Measurements from ENCODE around the gene SERINC2. TPM values are rescaled to one million over a fixed set of nuclear protein-coding genes. Genes with fewer than 3 reads are reported as not detected.

Gene SERINC2
- total and polyA plus RNA-seq, 2 donors (not counting 1 experiment from before 2014, with no cell fraction given) = 0.75 to 1.4 TPM

DNA sequence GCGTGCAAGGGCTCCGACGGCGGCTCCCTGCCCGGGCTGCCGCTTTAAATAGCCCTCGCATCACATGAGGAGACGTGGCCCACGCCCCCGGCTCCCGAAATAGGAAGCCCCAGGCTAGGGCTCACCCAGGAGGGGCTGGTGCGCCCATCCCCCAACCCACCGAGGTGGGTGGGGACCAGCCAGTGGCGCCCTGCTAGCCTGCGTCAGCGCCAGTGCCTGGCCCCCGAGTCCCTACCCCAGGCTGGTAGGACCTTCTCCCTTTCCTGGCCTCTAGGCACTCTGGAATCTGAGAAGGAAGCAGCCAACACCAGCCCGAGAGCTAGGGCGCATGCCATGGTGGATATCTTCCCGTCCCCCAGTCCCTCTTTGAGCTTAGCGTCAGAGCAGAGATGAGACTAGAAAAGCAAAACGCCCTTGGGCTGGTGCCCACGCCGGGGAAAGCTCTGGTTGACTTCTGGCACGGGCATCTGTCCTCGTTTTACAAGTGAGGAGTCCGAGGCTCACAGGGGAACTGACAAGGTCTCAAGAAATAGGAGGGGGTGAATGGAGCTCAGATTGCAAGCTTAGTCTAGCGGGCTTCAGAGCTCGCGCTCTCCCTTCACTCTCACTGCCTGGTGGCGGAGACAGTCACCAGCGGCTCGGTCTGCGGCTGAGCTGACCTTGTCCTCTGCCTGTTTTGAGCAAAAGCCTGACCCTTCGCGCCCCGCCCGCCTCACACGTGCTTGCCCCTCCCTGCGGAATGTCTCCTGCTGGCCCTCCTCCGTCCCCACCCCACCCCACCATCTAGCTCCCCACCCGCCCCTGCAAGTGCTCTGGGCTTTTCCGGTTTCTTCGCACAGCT is 39.7 kb upstream of the SERINC2 start, which contains the start of gene FABP3:
Gene FABP3 (minus strand): TSS at position 21 of the 841 bp plus-strand sequence. CDS start 62 bp downstream, outside the sequence.
- TF ChIP-seq EZH2 (IDR thresholded peaks at IDR 0.05; ENCODE audit: borderline replicate concordance, insufficient read depth, low read depth, low read length, poor library complexity, severe bottlenecking) = no peak
- TF ChIP-seq, protein P1, sequence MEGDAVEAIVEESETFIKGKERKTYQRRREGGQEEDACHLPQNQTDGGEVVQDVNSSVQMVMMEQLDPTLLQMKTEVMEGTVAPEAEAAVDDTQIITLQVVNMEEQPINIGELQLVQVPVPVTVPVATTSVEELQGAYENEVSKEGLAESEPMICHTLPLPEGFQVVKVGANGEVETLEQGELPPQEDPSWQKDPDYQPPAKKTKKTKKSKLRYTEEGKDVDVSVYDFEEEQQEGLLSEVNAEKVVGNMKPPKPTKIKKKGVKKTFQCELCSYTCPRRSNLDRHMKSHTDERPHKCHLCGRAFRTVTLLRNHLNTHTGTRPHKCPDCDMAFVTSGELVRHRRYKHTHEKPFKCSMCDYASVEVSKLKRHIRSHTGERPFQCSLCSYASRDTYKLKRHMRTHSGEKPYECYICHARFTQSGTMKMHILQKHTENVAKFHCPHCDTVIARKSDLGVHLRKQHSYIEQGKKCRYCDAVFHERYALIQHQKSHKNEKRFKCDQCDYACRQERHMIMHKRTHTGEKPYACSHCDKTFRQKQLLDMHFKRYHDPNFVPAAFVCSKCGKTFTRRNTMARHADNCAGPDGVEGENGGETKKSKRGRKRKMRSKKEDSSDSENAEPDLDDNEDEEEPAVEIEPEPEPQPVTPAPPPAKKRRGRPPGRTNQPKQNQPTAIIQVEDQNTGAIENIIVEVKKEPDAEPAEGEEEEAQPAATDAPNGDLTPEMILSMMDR (IDR thresholded peaks at IDR 0.05) = no peak
- POLR2A ChIA-PET = interaction anchor here (0.6 kb wide), 1 partner anchor 41 kb away, joined by 3 read pairs; no protein-coding TSS in a partner anchor
- CTCF ChIA-PET = interaction anchor here (0.6 to 1.5 kb wide), 4 partner anchors 11 to 772 kb away, joined by 3 to 11 read pairs (median 3); no protein-coding TSS in a partner anchor
- peak; percentile 36 for ATAC-seq (ENCODE audit: low read depth)
- peak within 1 kb of the TSS; percentile 32 for H2AFZ ChIP-seq (ENCODE audit: insufficient read depth, low read depth, low read length, poor library complexity, severe bottlenecking)
- H4K20me1 ChIP-seq (ENCODE audit: control insufficient read depth, insufficient read depth, low read length, poor library complexity, severe bottlenecking) = no peaks in the 10 kb centered on the region
- H3K4me3 ChIP-seq (ENCODE audit: control extremely low read depth in 1 of 5, extremely low read depth in 1 of 5, insufficient read depth in 1 of 5, low read depth in 2 of 5, low read length in 4 of 5) = peak within 1 kb of the TSS in 4 of 5 experiments; percentile 15 to 45 (median 40)
- peaks cover 8 to 17% of the 10 kb centered on the region in 2 donors for H3K4me1 ChIP-seq (ENCODE audit: control insufficient read depth in 2 of 2, insufficient read depth in 2 of 2, low read length in 2 of 2)
- peaks cover 21% of the 10 kb centered on the region for H3K27me3 Mint-ChIP-seq
- H3K9ac ChIP-seq (ENCODE audit: low read length) = peak within 1 kb of the TSS; percentile 42
- no peak within 1 kb of the TSS for H3K27ac Mint-ChIP-seq
- peak; percentile 33 for DNase-seq
- no peaks in the 10 kb centered on the region for H3K79me2 ChIP-seq (ENCODE audit: control insufficient read depth, insufficient read depth, low read length)
- no peak within 1 kb of the TSS for H3K27ac ChIP-seq (ENCODE audit: low read length in 2 of 2)
- no peaks in the 10 kb centered on the region for H3K9me3 Mint-ChIP-seq (ENCODE audit: insufficient read depth)
- intact Hi-C loops (cut with micrococcal nuclease) = no loop called here
- H3K27me3 ChIP-seq (replicated peaks in 1 of 4; ENCODE audit: control extremely low read depth in 1 of 4, control insufficient read depth in 3 of 4, insufficient read depth in 4 of 4, low read length in 3 of 4) = peaks cover 0 to 15% (median 2%) of the 10 kb centered on the region in 4 experiments
- H3K4me2 ChIP-seq (replicated peaks; ENCODE audit: low read depth, low read length, poor library complexity, severe bottlenecking) = peak within 1 kb of the TSS; percentile 75
- no peaks in the 10 kb centered on the region for H3K9me3 ChIP-seq (ENCODE audit: control extremely low read depth in 1 of 3, control insufficient read depth in 2 of 3, insufficient read depth in 1 of 3, low read length in 2 of 3)
- peak within 1 kb of the TSS; percentile 85 for H3K4me3 Mint-ChIP-seq
- 3% methylated on average over 43 of the region's 44 CpGs for WGBS (ENCODE audit: insufficient coverage)
- no peaks in the 10 kb centered on the region for H3K36me3 ChIP-seq (replicated peaks in 1 of 2; ENCODE audit: control extremely low read depth in 1 of 2, control insufficient read depth in 1 of 2, extremely low read depth in 1 of 2, insufficient read depth in 2 of 2, low read length in 1 of 2)
- H3K4me1 Mint-ChIP-seq = peaks cover 18% of the 10 kb centered on the region
